Astrocyte (in vitro differentiated cells and primary cell): Measurements from ENCODE around the gene MYO7B.

Experiments
- EZH2 ChIP-seq: IDR thresholded peaks from 2 replicates; pipeline ENCODE4 v1.6.1; 2012; ENCODE audit warnings: mild to moderate bottlenecking, low read length, inconsistent platforms; ENCODE audit not compliant: insufficient read depth
- TF ChIP-seq, protein P1 (sequence below): IDR thresholded peaks from 2 replicates; pipeline ENCODE4 v1.5.1; 2011; ENCODE audit warnings: low read depth, mild to moderate bottlenecking, inconsistent platforms, low read length, moderate library complexity; ENCODE audit not compliant: insufficient read depth

DNA sequence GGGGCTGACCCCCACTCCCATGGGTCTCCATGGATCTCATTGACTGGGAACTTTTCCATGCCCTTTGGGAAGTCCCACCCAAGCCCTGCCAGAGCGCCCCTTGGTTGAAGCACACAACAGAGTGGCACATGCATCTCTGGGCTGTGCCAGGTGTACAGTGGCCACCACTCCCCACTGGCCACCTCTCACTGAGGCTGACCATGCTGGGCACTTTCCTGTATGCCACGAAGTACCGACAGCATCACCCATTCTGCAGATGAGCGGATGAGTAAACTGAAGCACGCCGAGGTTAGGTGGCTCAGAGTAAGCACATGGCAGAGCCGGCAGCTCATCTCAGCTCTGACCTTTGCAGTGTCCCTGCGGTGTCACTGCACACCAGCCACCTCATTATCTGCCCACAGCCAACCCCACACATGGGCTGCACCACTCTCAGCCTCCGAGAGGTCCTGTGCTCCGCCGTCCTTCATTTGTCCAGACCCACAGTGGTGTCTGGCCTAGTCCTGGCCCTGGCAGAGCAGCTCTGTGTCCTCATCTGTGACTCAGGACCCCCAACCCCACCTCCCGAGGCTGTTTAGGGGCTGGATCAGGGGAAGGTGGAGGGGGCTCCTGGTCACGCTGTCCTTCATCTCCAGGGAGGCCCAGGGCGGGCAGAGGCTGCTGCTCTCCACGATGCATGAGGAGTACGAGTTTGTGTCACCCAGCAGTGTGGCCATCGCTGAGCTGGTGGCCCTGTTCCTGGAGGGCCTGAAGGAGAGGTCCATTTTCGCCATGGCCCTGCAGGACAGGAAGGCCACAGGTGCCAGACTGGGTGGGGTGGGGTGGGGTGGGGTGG, 92.5 kb downstream of the MYO7B start:
- no peak for TF ChIP-seq EZH2
- TF ChIP-seq, protein P1, sequence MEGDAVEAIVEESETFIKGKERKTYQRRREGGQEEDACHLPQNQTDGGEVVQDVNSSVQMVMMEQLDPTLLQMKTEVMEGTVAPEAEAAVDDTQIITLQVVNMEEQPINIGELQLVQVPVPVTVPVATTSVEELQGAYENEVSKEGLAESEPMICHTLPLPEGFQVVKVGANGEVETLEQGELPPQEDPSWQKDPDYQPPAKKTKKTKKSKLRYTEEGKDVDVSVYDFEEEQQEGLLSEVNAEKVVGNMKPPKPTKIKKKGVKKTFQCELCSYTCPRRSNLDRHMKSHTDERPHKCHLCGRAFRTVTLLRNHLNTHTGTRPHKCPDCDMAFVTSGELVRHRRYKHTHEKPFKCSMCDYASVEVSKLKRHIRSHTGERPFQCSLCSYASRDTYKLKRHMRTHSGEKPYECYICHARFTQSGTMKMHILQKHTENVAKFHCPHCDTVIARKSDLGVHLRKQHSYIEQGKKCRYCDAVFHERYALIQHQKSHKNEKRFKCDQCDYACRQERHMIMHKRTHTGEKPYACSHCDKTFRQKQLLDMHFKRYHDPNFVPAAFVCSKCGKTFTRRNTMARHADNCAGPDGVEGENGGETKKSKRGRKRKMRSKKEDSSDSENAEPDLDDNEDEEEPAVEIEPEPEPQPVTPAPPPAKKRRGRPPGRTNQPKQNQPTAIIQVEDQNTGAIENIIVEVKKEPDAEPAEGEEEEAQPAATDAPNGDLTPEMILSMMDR, result no peak
